Coronary artery (tissue), 2 donors: ENCODE results near the gene NOTCH2.

Experiments used
- DNase-seq: peaks from one replicate; pipeline ENCODE4 v3.0.0-alpha.2; 2017; ENCODE audit warnings: low spot score
- H3K27ac ChIP-seq, 2 donors: fragments of 200-600 bp; sonication (generic); one replicate each; pipeline ENCODE4 v1.5.1; 2016 to 2019
- H3K4me3 ChIP-seq: fragments of 200-600 bp; sonication (generic); 2 replicates; pipeline ENCODE4 v1.5.1; 2016; ENCODE audit warnings: mild to moderate bottlenecking, moderate library complexity
- CTCF ChIP-seq: fragments of 200-600 bp; sonication (generic); IDR thresholded peaks from one replicate; pipeline ENCODE4 v1.5.1; 2019; ENCODE audit warnings: antibody characterized with exemption

The NOTCH2 gene

DNA sequence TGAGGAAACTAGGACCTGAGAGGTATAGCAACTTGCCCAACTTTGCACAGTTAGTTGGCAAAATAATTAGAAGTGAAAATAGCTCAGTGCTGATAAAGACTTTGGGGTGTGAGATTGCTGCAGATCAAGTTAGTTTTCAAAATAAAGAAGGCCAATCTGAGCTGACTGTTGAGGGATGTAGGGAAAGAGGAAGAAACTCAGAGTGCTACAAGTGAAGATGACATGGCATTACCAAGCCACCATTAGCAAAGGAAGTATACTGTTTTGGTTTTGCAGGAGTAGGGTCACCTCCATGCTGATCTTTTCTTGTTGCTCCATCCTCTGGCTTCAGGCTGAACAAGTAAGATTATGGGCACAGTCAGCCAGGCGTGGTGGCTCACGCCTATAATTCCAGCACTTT is 94.5 kb downstream of the NOTCH2 start:
- TF ChIP-seq CTCF: no peak
- peak overlapping the region in 1 of 2 donors; percentile 10 for H3K27ac ChIP-seq
- no peak for DNase-seq
- H3K4me3 ChIP-seq: no peak overlapping the region

- no peak overlapping the region for H3K27ac ChIP-seq
- no peak overlapping the region for H3K4me3 ChIP-seq
- no peak for DNase-seq
- no peak for TF ChIP-seq CTCF
Observed at GRCh38 chr1:119974013-119974412, 95.4 kb downstream of the NOTCH2 start.

GRCh38 chr1:119971710-119972570 is 97.5 kb downstream of the NOTCH2 start:
- TF ChIP-seq CTCF: no peak
- no peak overlapping the region for H3K27ac ChIP-seq
- no peak for DNase-seq
- no peak overlapping the region for H3K4me3 ChIP-seq

GRCh38 chr1:119968601-119969000 is 100.9 kb downstream of the NOTCH2 start:
- no peak for TF ChIP-seq CTCF
- Histone ChIP-seq H3K27ac (no peak overlapping the region), H3K4me3 (no peak overlapping the region)
- DNase-seq: no peak

GRCh38 chr1:119968068-119968492 is 101.4 kb downstream of the NOTCH2 start:
- H3K27ac ChIP-seq: peak overlapping the region in 1 of 2 donors; percentile 25
- TF ChIP-seq CTCF: peak; percentile 44
- DNase-seq: no peak
- H3K4me3 ChIP-seq: no peak overlapping the region

GRCh38 chr1:119966681-119967080 is 102.8 kb downstream of the NOTCH2 start:
- no peak for TF ChIP-seq CTCF
- Histone ChIP-seq H3K27ac (peak overlapping the region; percentile 43 to 85), H3K4me3 (no peak overlapping the region)
- DNase-seq: no peak

DNA sequence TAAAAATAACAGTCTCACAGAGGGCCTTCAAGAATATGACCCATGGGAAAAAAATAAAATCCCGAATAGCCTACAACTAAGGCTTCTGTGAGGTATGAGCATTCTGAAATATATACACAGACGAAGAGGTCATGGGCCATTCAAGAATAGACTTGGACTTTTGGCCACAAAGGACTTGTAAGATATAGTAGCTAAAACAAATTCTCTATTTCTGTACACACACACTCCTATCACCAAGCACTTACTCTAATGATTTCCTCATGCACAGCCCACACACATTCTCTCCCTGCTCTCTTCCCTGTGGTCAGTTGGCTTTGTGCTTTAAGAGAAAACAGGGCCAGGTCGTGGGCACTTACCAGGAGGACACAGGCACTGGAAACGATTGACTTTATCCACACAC is 103.4 kb downstream of the NOTCH2 start:
- TF ChIP-seq CTCF: no peak
- Histone ChIP-seq H3K27ac (peak overlapping the region; percentile 43 to 85), H3K4me3 (no peak overlapping the region)
- no peak for DNase-seq
